Dermis blood vessel endothelial cell (primary cell): ENCODE measurements around the gene CHD5. TPM values are rescaled to one million over a fixed set of nuclear protein-coding genes. Genes with fewer than 3 reads are reported as not detected.

Experiments used
- DNase-seq: peaks from one replicate; pipeline ENCODE4 v3.0.0; 2010
- total RNA-seq: library from RNA; depleted of rRNA; stranded (reverse); fragments of >200 nt; gene quantifications from 2 replicates; pipeline ENCODE4 v1.2.3, GENCODE V29; 2014

The CHD5 gene
- total RNA-seq, 1 donor from 2014 or later, result under 0.01 TPM

- peak; percentile 86 for DNase-seq
These were observed 127.4 kb downstream of the CHD5 start for GRCh38 chr1:6052543-6053205.

Other genes starting within 250 kb of the CHD5 start
- gene NPHP4, start 187.9 kb downstream of the CHD5 start, total RNA-seq, result 5.1 and 5.8 TPM in 2 replicates
- 2.5 and 2.9 TPM in 2 replicates for gene KCNAB2, start 134.4 kb downstream of the CHD5 start, total RNA-seq
- gene RPL22, start 19.3 kb upstream of the CHD5 start, total RNA-seq, result 124 and 146 TPM in 2 replicates
- gene RNF207, start 25.8 kb upstream of the CHD5 start, total RNA-seq, result 3.4 and 37.6 TPM in 2 replicates
- gene ICMT, start 55.6 kb upstream of the CHD5 start, total RNA-seq, result 81.7 and 121 TPM in 2 replicates
- not detected in 2 replicates for gene HES3, start 63.9 kb upstream of the CHD5 start, total RNA-seq
- gene GPR153, start 80.8 kb upstream of the CHD5 start, total RNA-seq, result 2.2 and 2.8 TPM in 2 replicates
- gene ACOT7, start 213.4 kb upstream of the CHD5 start, total RNA-seq, result 17.5 and 33.7 TPM in 2 replicates
- gene HES2, start 239.6 kb upstream of the CHD5 start, total RNA-seq, result 9.9 and 14.1 TPM in 2 replicates
- 0.60 and 0.68 TPM in 2 replicates for gene ESPN, start 244.5 kb upstream of the CHD5 start, total RNA-seq